HepG2 (cell line): ENCODE results near the gene SLC35F1. TPM values are rescaled to one million over a fixed set of nuclear protein-coding genes. Genes with fewer than 3 reads are reported as not detected.

Experiments used
- ATAC-seq: fragments of 200-7000 bp; cut with Tn5 transposase; 3 replicates; pipeline ENCODE4 v1.9.1; 2020; ENCODE audit warnings: mild to moderate bottlenecking, moderate library complexity
- BruUV-seq: library from RNA; stranded (reverse); fragments of 400-500 nt; replicated peaks from 2 replicates; lab custom pipeline; 2021; lab: Mats Ljungman, UMichigan
- CTCF ChIA-PET: fragments of 300-600 bp; formaldehyde crosslinking; extraction: SDS; loops from one replicate; lab custom pipeline; 2021; ENCODE audit warnings: low total read pairs, inconsistent platforms, low intra/inter-chr PET ratio; lab: Yijun Ruan, JAX
- POLR2A ChIA-PET: fragments of 350-600 bp; sonication (Branson Sonifier 250); formaldehyde crosslinking; loops from one replicate; lab custom pipeline; 2020; ENCODE audit warnings: antibody characterized with exemption, inconsistent platforms; lab: Yijun Ruan, JAX
- DNase-seq: peaks from one replicate; pipeline ENCODE4 v3.0.0-alpha.2; 2015; ENCODE audit warnings: low spot score
- FAIRE-seq: peaks from 3 replicates; lab custom pipeline; 2011; peaks lifted over from hg19 to GRCh38; lab: Jason Lieb, UNC
- H2AFZ ChIP-seq: one replicate; pipeline ENCODE4 v1.6.1; 2011; ENCODE audit warnings: low read length, inconsistent platforms
- H3K27ac ChIP-seq: fragments of 300-600 bp; 3 replicates; pipeline ENCODE4 v1.8.0; 2011; ENCODE audit warnings: mixed run types, mild to moderate bottlenecking, mixed read lengths, low read length, inconsistent platforms; ENCODE audit not compliant: insufficient read depth; ENCODE audit errors: extremely low read length
- H3K27me3 ChIP-seq, 2 experiments: fragments of 200-600 bp in 1 of 2; 2 replicates in 1 of 2; 3 replicates in 1 of 2; pipeline versions ENCODE4 v1.6.0 to v1.8.0; 2011; ENCODE audit warnings: low read length in 2 of 2, mild to moderate bottlenecking in 2 of 2, moderate library complexity in 2 of 2, inconsistent platforms in 1 of 2; ENCODE audit not compliant: insufficient read depth in 2 of 2, control insufficient read depth in 1 of 2
- H3K36me3 ChIP-seq, 2 experiments: fragments of 200-600 bp in 1 of 2; replicated peaks in 1 of 2; 2 replicates in 1 of 2; 3 replicates in 1 of 2; pipeline versions ENCODE4 v1.5.1 to v1.8.0; 2011; ENCODE audit warnings: low read length in 2 of 2, inconsistent platforms in 1 of 2; ENCODE audit not compliant: insufficient read depth in 2 of 2, control insufficient read depth in 1 of 2
- H3K4me1 ChIP-seq: 2 replicates; pipeline ENCODE4 v1.5.1; 2012; ENCODE audit warnings: low read length, inconsistent platforms; ENCODE audit not compliant: insufficient read depth
- H3K4me2 ChIP-seq: 2 replicates; pipeline ENCODE4 v1.6.0; 2011; ENCODE audit warnings: low read depth, low read length, inconsistent platforms
- H3K4me3 ChIP-seq, 3 experiments: fragments of 200-600 bp in 1 of 3; sonication (generic), shearing (Covaris generic) in 1 of 3; replicated peaks in 1 of 3; 2 replicates each; pipeline ENCODE4 v1.5.1; 2011 to 2016; ENCODE audit warnings: low read length in 3 of 3, inconsistent platforms in 2 of 3, low read depth in 2 of 3, mild to moderate bottlenecking in 2 of 3, control low read depth in 1 of 3, mixed read lengths in 1 of 3; ENCODE audit not compliant: insufficient read depth in 1 of 3
- H3K79me2 ChIP-seq: one replicate; pipeline ENCODE4 v1.6.1; 2011; ENCODE audit warnings: low read length, inconsistent platforms; ENCODE audit not compliant: insufficient read depth
- H3K9ac ChIP-seq: 2 replicates; pipeline ENCODE4 v1.6.0; 2011; ENCODE audit warnings: mild to moderate bottlenecking, low read depth, low read length, inconsistent platforms; ENCODE audit not compliant: insufficient read depth
- H3K9me3 ChIP-seq: 2 replicates; pipeline ENCODE4 v1.5.1; 2012; ENCODE audit warnings: mild to moderate bottlenecking, low read length
- H4K20me1 ChIP-seq: 2 replicates; pipeline ENCODE4 v1.6.0; 2011; ENCODE audit warnings: inconsistent platforms, mild to moderate bottlenecking, low read length, moderate library complexity; ENCODE audit not compliant: insufficient read depth
- GPN1 ChIP-seq: sonication (generic); formaldehyde crosslinking; IDR thresholded peaks from 2 replicates; pipeline ENCODE4 v1.5.1; 2020; ENCODE audit warnings: missing genetic modification reagents, borderline replicate concordance
- GTF2F1 ChIP-seq: fragments of 150-350 bp; IDR thresholded peaks from 2 replicates; pipeline ENCODE4 v1.6.1; 2014; ENCODE audit warnings: low read length
- MAFF ChIP-seq: IDR thresholded peaks from 2 replicates; pipeline ENCODE4 v1.6.1; 2011; ENCODE audit warnings: low read depth, low read length, improper control_type of control experiment
- MAFK ChIP-seq, 2 experiments: IDR thresholded peaks in 1 of 2; conservative IDR thresholded peaks in 1 of 2; 2 replicates each; pipeline ENCODE4 v1.6.1; 2011; ENCODE audit warnings: improper control_type of control experiment in 2 of 2, low read length in 2 of 2
- MTA3 ChIP-seq: sonication (generic); formaldehyde crosslinking; IDR thresholded peaks from 2 replicates; pipeline ENCODE4 v1.4.0; 2020; ENCODE audit warnings: missing genetic modification reagents
- RXRB ChIP-seq: IDR thresholded peaks from 2 replicates; pipeline ENCODE4 v1.6.1; 2016; ENCODE audit warnings: borderline replicate concordance, missing genetic modification reagents, missing compliant biosample characterization
- ZNF431 ChIP-seq: sonication (generic); formaldehyde crosslinking; IDR thresholded peaks from 2 replicates; pipeline ENCODE4 v1.9.0; 2022; ENCODE audit warnings: missing genetic modification reagents, low read depth, mild to moderate bottlenecking, borderline replicate concordance
- ZNF629 ChIP-seq: sonication (generic); formaldehyde crosslinking; conservative IDR thresholded peaks from 2 replicates; pipeline ENCODE4 v1.5.0; 2020; ENCODE audit warnings: missing genetic modification reagents
- ZNF761 ChIP-seq: sonication (generic); formaldehyde crosslinking; conservative IDR thresholded peaks from 2 replicates; pipeline ENCODE4 v1.4.0; 2020; ENCODE audit warnings: mild to moderate bottlenecking, missing genetic modification reagents
- ZNF776 ChIP-seq: sonication (generic); formaldehyde crosslinking; IDR thresholded peaks from 2 replicates; pipeline ENCODE4 v1.4.0; 2020; ENCODE audit warnings: mild to moderate bottlenecking, missing genetic modification reagents
- WGBS: methylation state at CpG from one replicate; pipeline ENCODE4 v1.1.6; 2017; ENCODE audit warnings: low lambda C conversion rate; 5-methylcytosine and 5-hydroxymethylcytosine counted together
- in situ Hi-C: cut with HindIII; loops from 2 replicates; pipeline ENCODE4 v1.10.0; 2017; ENCODE audit warnings: low pct_unique_long_range_greater_than_20kb; ENCODE audit not compliant: extremely low pct_ligation_motif_present
- intact Hi-C: fragments of 100-400 bp; cut with micrococcal nuclease; formaldehyde crosslinking; loops from one replicate; pipeline ENCODE4 v1.10.0; 2022; ENCODE audit not compliant: unreplicated experiment
- polyA plus RNA-seq, 8 experiments: library from polyadenylated mRNA; depleted of rRNA in 3 of 8; stranded (reverse) in 7 of 8; unstranded in 1 of 8; fragments of >200 nt; fragmentation: Illumina TruSeq in 4 of 8; extraction: Trizol in 4 of 8; gene quantifications; 2 replicates each; pipeline versions ENCODE4 v1.2.1 to v1.2.3, GENCODE V29; 2011 to 2016; ENCODE audit warnings: low read depth in 4 of 8, missing spikeins in 1 of 8, mixed read lengths in 1 of 8; ENCODE audit not compliant: insufficient read depth in 1 of 8
- total RNA-seq, 5 experiments: library from RNA; depleted of rRNA; stranded (reverse); fragments of >200 nt; fragmentation: Illumina TruSeq; extraction: Trizol; gene quantifications; 2 replicates each; pipeline ENCODE4 v1.2.3, GENCODE V29; 2016; ENCODE audit warnings: low read depth in 1 of 5
- TF ChIP-seq, protein P1 (sequence below): sonication (generic); formaldehyde crosslinking; IDR thresholded peaks from 2 replicates; pipeline ENCODE4 v1.9.0; 2021; ENCODE audit warnings: mild to moderate bottlenecking, missing genetic modification reagents
- TF ChIP-seq, protein P2 (sequence below): sonication (generic); formaldehyde crosslinking; IDR thresholded peaks from 2 replicates; pipeline ENCODE4 v1.4.0; 2020; ENCODE audit warnings: missing genetic modification reagents

Gene SLC35F1
- total and polyA plus RNA-seq, 2 of the 13 experiments (the other 11 are each of a cell fraction or from before 2014, with no cell fraction given) = 0.01 TPM; not detected in 1

DNA sequence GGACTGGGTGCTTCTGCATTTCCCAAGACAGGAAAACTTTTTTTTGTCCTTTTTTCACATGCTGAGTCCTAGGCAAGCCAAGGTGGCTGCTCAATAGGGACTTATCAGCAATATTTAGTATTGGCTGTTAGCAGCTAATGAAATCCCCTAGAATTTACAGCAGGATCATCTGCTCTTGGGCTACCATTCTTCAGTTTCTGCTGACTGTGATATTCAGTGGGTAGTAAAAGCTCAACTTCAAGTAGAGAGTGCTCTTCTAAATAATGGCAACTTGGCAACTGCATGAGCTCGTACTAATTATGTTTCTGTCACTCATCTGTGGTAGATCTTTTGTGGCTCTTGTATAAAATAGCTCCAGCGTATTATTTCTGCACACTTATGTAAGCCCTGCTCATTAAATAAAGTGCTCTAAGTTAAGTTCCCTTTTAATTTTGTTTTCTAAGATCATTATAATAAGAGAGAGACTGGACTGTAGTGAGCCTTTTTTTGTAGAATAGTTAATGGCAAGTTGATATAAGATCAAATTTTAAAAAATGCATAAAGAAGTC, 110.3 kb downstream of the SLC35F1 start:
- intact Hi-C loops (no loop called here), in situ Hi-C loops (no loop called here)
- H3K4me1 ChIP-seq = no peaks in the 10 kb centered on the region
- no peak overlapping the region for H3K9ac ChIP-seq
- BruUV-seq = no TSS peak
- DNase-seq (no peak), FAIRE-seq (no peak), ATAC-seq (no peak)
- POLR2A ChIA-PET = no interaction called here
- no peaks in the 10 kb centered on the region for H3K9me3 ChIP-seq
- no peak overlapping the region for H3K27ac ChIP-seq
- TF ChIP-seq MAFF (peak; percentile 50), MAFK (conservative IDR thresholded peaks at IDR 0.05 in 1 of 2, IDR thresholded peaks at IDR 0.05 in 1 of 2; ENCODE audit: low read length in 2 of 2) (peak; percentile 42 to 60; a peak in 3 of 4 replicates), ZNF629 (CRISPR knock-in tag) (no peak), ZNF761 (CRISPR knock-in tag) (no peak)
- CTCF ChIA-PET = no interaction called here
- no peak overlapping the region for H3K4me3 ChIP-seq
- H3K27me3 ChIP-seq = no peaks in the 10 kb centered on the region
- no peak overlapping the region for H2AFZ ChIP-seq
- no peaks in the 10 kb centered on the region for H3K79me2 ChIP-seq
- H4K20me1 ChIP-seq = no peaks in the 10 kb centered on the region
- no peaks in the 10 kb centered on the region for H3K36me3 ChIP-seq
- 0% methylated on average over 2 of the region's 2 CpGs for WGBS
- no peak overlapping the region for H3K4me2 ChIP-seq

DNA sequence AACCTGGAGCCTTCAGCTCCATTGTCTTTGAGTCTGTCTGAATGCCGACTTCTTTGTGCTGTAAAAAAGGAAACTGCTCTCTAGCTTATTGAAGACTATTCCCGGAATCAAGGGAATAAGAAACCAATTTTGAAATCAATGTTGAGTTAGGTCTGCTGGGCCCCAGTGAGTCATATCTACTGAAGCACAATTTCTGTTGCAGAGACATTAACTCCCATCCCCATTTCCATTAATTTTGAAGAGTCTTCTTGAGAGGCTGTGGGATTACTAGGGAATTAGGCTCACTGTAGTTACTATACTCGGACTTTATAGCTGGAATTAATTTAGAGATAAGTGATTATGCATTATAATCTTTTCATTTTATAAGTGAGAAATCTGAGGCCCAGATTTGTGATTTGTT, 116.7 kb downstream of the SLC35F1 start:
- Histone ChIP-seq H3K4me2 (no peak overlapping the region), H3K27me3 (no peaks in the 10 kb centered on the region), H3K4me1 (no peaks in the 10 kb centered on the region), H3K9me3 (no peaks in the 10 kb centered on the region), H3K27ac (no peak overlapping the region), H4K20me1 (no peaks in the 10 kb centered on the region), H2AFZ (no peak overlapping the region), H3K4me3 (no peak overlapping the region), H3K36me3 (no peaks in the 10 kb centered on the region), H3K79me2 (no peaks in the 10 kb centered on the region), H3K9ac (no peak overlapping the region)
- no peak for ATAC-seq
- intact Hi-C loops = no loop called here
- no peak for DNase-seq
- no TSS peak for BruUV-seq
- FAIRE-seq = no peak
- ChIA-PET CTCF (no interaction called here), POLR2A (no interaction called here)
- 1% methylated on average over 3 of the region's 3 CpGs for WGBS
- in situ Hi-C loops = no loop called here
- no peak for TF ChIP-seq ZNF776 (CRISPR knock-in tag)
- TF ChIP-seq GTF2F1 = no peak
- no peak for TF ChIP-seq MTA3 (CRISPR knock-in tag)
- TF ChIP-seq GPN1 (CRISPR knock-in tag) = no peak
- TF ChIP-seq RXRB = no peak
- TF ChIP-seq, protein P1, sequence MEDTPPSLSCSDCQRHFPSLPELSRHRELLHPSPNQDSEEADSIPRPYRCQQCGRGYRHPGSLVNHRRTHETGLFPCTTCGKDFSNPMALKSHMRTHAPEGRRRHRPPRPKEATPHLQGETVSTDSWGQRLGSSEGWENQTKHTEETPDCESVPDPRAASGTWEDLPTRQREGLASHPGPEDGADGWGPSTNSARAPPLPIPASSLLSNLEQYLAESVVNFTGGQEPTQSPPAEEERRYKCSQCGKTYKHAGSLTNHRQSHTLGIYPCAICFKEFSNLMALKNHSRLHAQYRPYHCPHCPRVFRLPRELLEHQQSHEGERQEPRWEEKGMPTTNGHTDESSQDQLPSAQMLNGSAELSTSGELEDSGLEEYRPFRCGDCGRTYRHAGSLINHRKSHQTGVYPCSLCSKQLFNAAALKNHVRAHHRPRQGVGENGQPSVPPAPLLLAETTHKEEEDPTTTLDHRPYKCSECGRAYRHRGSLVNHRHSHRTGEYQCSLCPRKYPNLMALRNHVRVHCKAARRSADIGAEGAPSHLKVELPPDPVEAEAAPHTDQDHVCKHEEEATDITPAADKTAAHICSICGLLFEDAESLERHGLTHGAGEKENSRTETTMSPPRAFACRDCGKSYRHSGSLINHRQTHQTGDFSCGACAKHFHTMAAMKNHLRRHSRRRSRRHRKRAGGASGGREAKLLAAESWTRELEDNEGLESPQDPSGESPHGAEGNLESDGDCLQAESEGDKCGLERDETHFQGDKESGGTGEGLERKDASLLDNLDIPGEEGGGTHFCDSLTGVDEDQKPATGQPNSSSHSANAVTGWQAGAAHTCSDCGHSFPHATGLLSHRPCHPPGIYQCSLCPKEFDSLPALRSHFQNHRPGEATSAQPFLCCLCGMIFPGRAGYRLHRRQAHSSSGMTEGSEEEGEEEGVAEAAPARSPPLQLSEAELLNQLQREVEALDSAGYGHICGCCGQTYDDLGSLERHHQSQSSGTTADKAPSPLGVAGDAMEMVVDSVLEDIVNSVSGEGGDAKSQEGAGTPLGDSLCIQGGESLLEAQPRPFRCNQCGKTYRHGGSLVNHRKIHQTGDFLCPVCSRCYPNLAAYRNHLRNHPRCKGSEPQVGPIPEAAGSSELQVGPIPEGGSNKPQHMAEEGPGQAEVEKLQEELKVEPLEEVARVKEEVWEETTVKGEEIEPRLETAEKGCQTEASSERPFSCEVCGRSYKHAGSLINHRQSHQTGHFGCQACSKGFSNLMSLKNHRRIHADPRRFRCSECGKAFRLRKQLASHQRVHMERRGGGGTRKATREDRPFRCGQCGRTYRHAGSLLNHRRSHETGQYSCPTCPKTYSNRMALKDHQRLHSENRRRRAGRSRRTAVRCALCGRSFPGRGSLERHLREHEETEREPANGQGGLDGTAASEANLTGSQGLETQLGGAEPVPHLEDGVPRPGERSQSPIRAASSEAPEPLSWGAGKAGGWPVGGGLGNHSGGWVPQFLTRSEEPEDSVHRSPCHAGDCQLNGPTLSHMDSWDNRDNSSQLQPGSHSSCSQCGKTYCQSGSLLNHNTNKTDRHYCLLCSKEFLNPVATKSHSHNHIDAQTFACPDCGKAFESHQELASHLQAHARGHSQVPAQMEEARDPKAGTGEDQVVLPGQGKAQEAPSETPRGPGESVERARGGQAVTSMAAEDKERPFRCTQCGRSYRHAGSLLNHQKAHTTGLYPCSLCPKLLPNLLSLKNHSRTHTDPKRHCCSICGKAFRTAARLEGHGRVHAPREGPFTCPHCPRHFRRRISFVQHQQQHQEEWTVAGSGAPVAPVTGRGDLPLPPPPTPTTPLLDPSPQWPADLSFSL = no peak
- no peak for TF ChIP-seq ZNF431 (CRISPR knock-in tag)
- TF ChIP-seq, protein P2, sequence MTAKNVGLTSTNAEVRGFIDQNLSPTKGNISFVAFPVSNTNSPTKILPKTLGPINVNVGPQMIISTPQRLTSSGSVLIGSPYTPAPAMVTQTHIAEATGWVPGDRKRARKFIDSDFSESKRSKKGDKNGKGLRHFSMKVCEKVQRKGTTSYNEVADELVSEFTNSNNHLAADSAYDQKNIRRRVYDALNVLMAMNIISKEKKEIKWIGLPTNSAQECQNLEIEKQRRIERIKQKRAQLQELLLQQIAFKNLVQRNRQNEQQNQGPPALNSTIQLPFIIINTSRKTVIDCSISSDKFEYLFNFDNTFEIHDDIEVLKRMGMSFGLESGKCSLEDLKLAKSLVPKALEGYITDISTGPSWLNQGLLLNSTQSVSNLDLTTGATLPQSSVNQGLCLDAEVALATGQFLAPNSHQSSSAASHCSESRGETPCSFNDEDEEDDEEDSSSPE (CRISPR knock-in tag) = no peak
